Ovary (tissue), 3 donors: ENCODE results near the gene LAMB4.

ENCODE experiments used
- CTCF ChIP-seq, 3 donors: fragments of 450-650 bp in 2 of 3; fragments of 200-600 bp in 1 of 3; IDR thresholded peaks; one replicate each; pipeline versions ENCODE4 v1.5.1 to v1.8.0; 2016 to 2022; ENCODE audit warnings: antibody characterized with exemption in 3 of 3, mild to moderate bottlenecking in 1 of 3
- POLR2A ChIP-seq: fragments of 450-650 bp; IDR thresholded peaks from one replicate; pipeline ENCODE4 v1.6.1; 2017; ENCODE audit warnings: antibody characterized with exemption, mild to moderate bottlenecking, moderate library complexity
- donor health status: DM: no; HTN: no; CAD: no.

DNA sequence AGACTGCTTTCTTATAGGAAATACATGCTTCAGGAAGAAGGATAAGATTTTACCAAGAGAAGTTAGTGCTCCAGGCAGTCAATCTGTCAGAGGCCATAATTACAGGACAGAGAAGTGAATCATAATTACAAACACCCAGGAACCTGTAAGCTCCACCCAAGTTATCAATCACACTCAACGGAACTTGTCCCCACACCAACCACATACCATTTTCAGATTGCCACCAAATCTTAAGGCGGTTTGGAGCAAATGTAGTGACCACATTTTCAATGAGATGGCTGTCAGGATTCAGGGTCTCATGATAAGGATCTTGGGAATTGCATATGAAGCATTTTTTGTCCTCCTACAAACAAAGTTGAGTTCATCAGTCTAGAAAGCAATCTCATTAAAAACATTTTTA, 132.0 kb downstream of the LAMB4 start:
- TF ChIP-seq CTCF (IDR thresholded peaks at IDR 0.05) = no peak
- TF ChIP-seq POLR2A = no peak
